GM23338 (cell line): ENCODE data around the gene TNS1. TPM values are rescaled to one million over a fixed set of nuclear protein-coding genes. Genes with fewer than 3 reads are reported as not detected.
A peak's percentile ranks its signal among the peaks of the same experiment; 100 is the strongest.

Experiments used
- ATAC-seq: fragments of 200-7000 bp; cut with Tn5 transposase; 3 replicates; pipeline ENCODE4 v1.9.1; 2020
- DNase-seq: peaks from one replicate; pipeline ENCODE4 v3.0.0-alpha.2; 2015; ENCODE audit warnings: low spot score
- H2AFZ ChIP-seq: fragments of 200-600 bp; sonication (generic); 2 replicates; pipeline ENCODE4 v1.8.0; 2016; ENCODE audit warnings: antibody characterized with exemption, mild to moderate bottlenecking, moderate library complexity
- H3F3A ChIP-seq: fragments of 200-600 bp; sonication (generic); replicated peaks from 2 replicates; pipeline ENCODE4 v1.8.0; 2017; ENCODE audit warnings: antibody characterized with exemption, mixed run types, low read depth
- H3K27ac ChIP-seq: fragments of 200-600 bp; sonication (generic); 2 replicates; pipeline ENCODE4 v1.6.1; 2016; ENCODE audit warnings: low read depth
- H3K27me3 ChIP-seq: fragments of 200-600 bp; sonication (generic); 2 replicates; pipeline ENCODE4 v1.8.0; 2016; ENCODE audit warnings: mild to moderate bottlenecking, mixed run types, moderate library complexity; ENCODE audit not compliant: insufficient read depth
- H3K36me3 ChIP-seq: fragments of 200-600 bp; sonication (generic); 2 replicates; pipeline ENCODE4 v1.8.0; 2016; ENCODE audit warnings: mild to moderate bottlenecking; ENCODE audit not compliant: insufficient read depth
- H3K4me1 ChIP-seq: fragments of 200-600 bp; sonication (generic); 2 replicates; pipeline ENCODE4 v1.8.0; 2016; ENCODE audit warnings: mild to moderate bottlenecking, moderate library complexity; ENCODE audit not compliant: insufficient read depth
- H3K4me2 ChIP-seq: fragments of 200-600 bp; sonication (generic); 2 replicates; pipeline ENCODE4 v1.7.1; 2017; ENCODE audit warnings: mixed run types
- H3K4me3 ChIP-seq: fragments of 200-600 bp; sonication (generic); 2 replicates; pipeline ENCODE4 v1.6.1; 2016; ENCODE audit warnings: mixed run types
- H3K79me2 ChIP-seq: fragments of 200-600 bp; sonication (generic); replicated peaks from 2 replicates; pipeline ENCODE4 v1.8.0; 2017; ENCODE audit warnings: mild to moderate bottlenecking; ENCODE audit not compliant: insufficient read depth
- H3K9me2 ChIP-seq: fragments of 200-600 bp; sonication (generic); 2 replicates; pipeline ENCODE4 v1.8.0; 2017; ENCODE audit not compliant: insufficient read depth
- H4K20me1 ChIP-seq: fragments of 200-600 bp; sonication (generic); replicated peaks from 2 replicates; pipeline ENCODE4 v1.8.0; 2017; ENCODE audit warnings: mild to moderate bottlenecking; ENCODE audit not compliant: insufficient read depth
- H3K27ac Mint-ChIP-seq: 2 replicates; pipeline ENCODE4 v1.8.0; 2020; ENCODE audit warnings: inconsistent platforms, mild to moderate bottlenecking, moderate library complexity, mixed read lengths
- H3K27me3 Mint-ChIP-seq: 3 replicates; pipeline ENCODE4 v1.8.0; 2022; ENCODE audit warnings: low read depth, mild to moderate bottlenecking, moderate library complexity, mixed read lengths, inconsistent platforms; ENCODE audit not compliant: insufficient read depth, poor library complexity
- H3K36me3 Mint-ChIP-seq: 3 replicates; pipeline ENCODE4 v1.8.0; 2021; ENCODE audit warnings: low read depth, mild to moderate bottlenecking, inconsistent platforms, moderate library complexity, mixed read lengths
- H3K4me1 Mint-ChIP-seq: 3 replicates; pipeline ENCODE4 v1.8.0; 2020; ENCODE audit warnings: mild to moderate bottlenecking, inconsistent platforms, mixed read lengths
- H3K4me3 Mint-ChIP-seq: 3 replicates; pipeline ENCODE4 v1.8.0; 2021; ENCODE audit warnings: moderate library complexity, mild to moderate bottlenecking, inconsistent platforms, mixed read lengths
- H3K9me3 Mint-ChIP-seq: 3 replicates; pipeline ENCODE4 v1.8.0; 2020; ENCODE audit warnings: moderate library complexity, mild to moderate bottlenecking, inconsistent platforms, mixed read lengths
- CREB1 ChIP-seq: fragments of 250-450 bp; sonication (Bioruptor Pico); IDR thresholded peaks from 2 replicates; pipeline ENCODE4 v1.5.0; 2020; ENCODE audit warnings: low read depth, mild to moderate bottlenecking, moderate library complexity
- CTCF ChIP-seq, 2 experiments: fragments of 200-600 bp in 1 of 2; sonication (generic) in 1 of 2; conservative IDR thresholded peaks; 2 replicates each; pipeline versions ENCODE4 v1.5.1 to v1.6.1; 2016 to 2017; ENCODE audit warnings: antibody characterized with exemption in 2 of 2, low read depth in 2 of 2, mild to moderate bottlenecking in 2 of 2, moderate library complexity in 1 of 2
- EZH2phosphoT487 ChIP-seq: fragments of 200-600 bp; sonication (generic); IDR thresholded peaks from one replicate; pipeline ENCODE4 v1.8.1; 2018; ENCODE audit warnings: antibody characterized with exemption; ENCODE audit not compliant: unreplicated experiment
- JUNB ChIP-seq: IDR thresholded peaks from one replicate; pipeline ENCODE4 v1.6.1; 2016; ENCODE audit warnings: antibody characterized with exemption; ENCODE audit not compliant: unreplicated experiment
- NANOG ChIP-seq: IDR thresholded peaks from 2 replicates; pipeline ENCODE4 v1.6.1; 2016; ENCODE audit warnings: antibody characterized with exemption, borderline replicate concordance
- POLR2AphosphoS5 ChIP-seq: IDR thresholded peaks from 2 replicates; pipeline ENCODE4 v1.6.1; 2016; ENCODE audit warnings: antibody characterized with exemption, low read depth
- REST ChIP-seq: IDR thresholded peaks from one replicate; pipeline ENCODE4 v1.6.1; 2018; ENCODE audit warnings: antibody characterized with exemption; ENCODE audit not compliant: unreplicated experiment
- STAT1 ChIP-seq: IDR thresholded peaks from one replicate; pipeline ENCODE4 v1.6.1; 2016; ENCODE audit warnings: antibody characterized with exemption; ENCODE audit not compliant: unreplicated experiment
- ZNF114 ChIP-seq: fragments of 250-450 bp; sonication (Bioruptor Pico); IDR thresholded peaks from 2 replicates; pipeline ENCODE4 v1.5.0; 2020; ENCODE audit warnings: mild to moderate bottlenecking, moderate library complexity
- ZNF331 ChIP-seq: fragments of 250-450 bp; sonication (Bioruptor Pico); IDR thresholded peaks from 2 replicates; pipeline ENCODE4 v1.5.0; 2020; ENCODE audit warnings: low read depth, mild to moderate bottlenecking, moderate library complexity
- polyA plus RNA-seq: library from polyadenylated mRNA; unstranded; fragments of >200 nt; fragmentation: Nextera tagmentation; extraction: Ambion mirVana; gene quantifications from 2 replicates; pipeline ENCODE4 v1.2.1, GENCODE V29; 2016
- total RNA-seq: library from RNA; depleted of rRNA; stranded (reverse); fragments of >200 nt; shearing (Covaris generic); gene quantifications from 2 replicates; pipeline ENCODE4 v1.2.3, GENCODE V29; 2014

Gene TNS1
- total and polyA plus RNA-seq, 2 experiments from 2014 or later = 2.0 to 7.4 TPM

- H3K27me3 Mint-ChIP-seq = peaks cover 8% of the 10 kb centered on the region
- H3K27me3 ChIP-seq = no peaks in the 10 kb centered on the region
- H3K79me2 ChIP-seq = no peaks in the 10 kb centered on the region
- no peaks in the 10 kb centered on the region for H3K9me3 Mint-ChIP-seq
- no peak overlapping the region for H3K4me3 Mint-ChIP-seq
- no peak overlapping the region for H3K4me2 ChIP-seq
- no peaks in the 10 kb centered on the region for H3K36me3 ChIP-seq
- no peak for DNase-seq
- TF ChIP-seq EZH2phosphoT487 (no peak), STAT1 (no peak), POLR2AphosphoS5 (no peak), CTCF (conservative IDR thresholded peaks at IDR 0.05; ENCODE audit: low read depth in 2 of 2) (no peak), CREB1 (no peak)
- no peak overlapping the region for H3K4me3 ChIP-seq
- no peak overlapping the region for H3K27ac ChIP-seq
- H3K36me3 Mint-ChIP-seq = no peaks in the 10 kb centered on the region
- H3K4me1 Mint-ChIP-seq = peaks cover 39% of the 10 kb centered on the region
- H3F3A ChIP-seq = no peaks in the 10 kb centered on the region
- no peaks in the 10 kb centered on the region for H3K9me2 ChIP-seq
- H2AFZ ChIP-seq = no peak overlapping the region
- no peak for ATAC-seq
- no peaks in the 10 kb centered on the region for H4K20me1 ChIP-seq
- H3K27ac Mint-ChIP-seq = no peak overlapping the region
- peaks cover 5% of the 10 kb centered on the region; the same call in 1 of the 2 replicates for H3K4me1 ChIP-seq
Measured at GRCh38 chr2:217857624-217858506, 144.9 kb downstream of the TNS1 start.

DNA sequence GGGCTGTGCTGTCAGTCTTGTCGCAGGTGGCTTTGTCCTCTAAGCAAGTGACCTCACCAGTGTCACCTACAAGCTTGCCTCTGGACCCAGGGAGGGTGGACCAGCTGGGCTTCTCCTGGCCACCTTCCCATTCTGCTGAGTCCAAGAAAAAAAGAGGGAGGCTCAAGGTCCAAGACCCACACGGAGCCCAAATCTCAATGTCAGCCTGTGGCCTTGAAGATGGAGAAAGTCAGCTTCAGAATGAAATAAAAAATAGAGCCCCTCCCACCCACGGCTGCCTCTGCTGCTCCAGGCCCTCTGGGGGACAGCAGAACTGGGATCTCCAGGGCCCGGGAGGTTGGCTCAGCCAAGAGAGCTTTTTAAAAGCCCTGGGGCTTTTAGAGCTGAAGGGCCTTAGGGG, 145.9 kb downstream of the TNS1 start:
- H3K9me3 Mint-ChIP-seq = no peaks in the 10 kb centered on the region
- peaks cover 31% of the 10 kb centered on the region for H3K4me1 Mint-ChIP-seq
- H3K9me2 ChIP-seq = no peaks in the 10 kb centered on the region
- H3K4me2 ChIP-seq = no peak overlapping the region
- no peak overlapping the region for H3K27ac Mint-ChIP-seq
- H4K20me1 ChIP-seq = no peaks in the 10 kb centered on the region
- no peaks in the 10 kb centered on the region for H3K36me3 Mint-ChIP-seq
- no peaks in the 10 kb centered on the region for H3K27me3 ChIP-seq
- no peak for TF ChIP-seq STAT1
- TF ChIP-seq EZH2phosphoT487 = no peak
- no peak for TF ChIP-seq ZNF331
- TF ChIP-seq CREB1 = no peak
- TF ChIP-seq CTCF (conservative IDR thresholded peaks at IDR 0.05; ENCODE audit: low read depth in 2 of 2) = no peak
- TF ChIP-seq ZNF114 (CRISPR knock-in tag) = no peak
- TF ChIP-seq NANOG = no peak
- no peak for TF ChIP-seq REST
- TF ChIP-seq JUNB = no peak
- no peak overlapping the region for H3K4me3 Mint-ChIP-seq
- ATAC-seq = peak; percentile 18; the same call in 2 of the 3 replicates
- DNase-seq = no peak
- peaks cover 8% of the 10 kb centered on the region for H3K27me3 Mint-ChIP-seq
- no peak overlapping the region for H3K4me3 ChIP-seq
- no peak overlapping the region for H3K27ac ChIP-seq
- no peak overlapping the region for H2AFZ ChIP-seq
- no peaks in the 10 kb centered on the region for H3K79me2 ChIP-seq
- 0 out of 2 replicates have a peak, but pooled peaks cover 3% of the 10 kb centered on the region for H3K4me1 ChIP-seq
- H3K36me3 ChIP-seq = no peaks in the 10 kb centered on the region
- H3F3A ChIP-seq = no peaks in the 10 kb centered on the region
